ENCODE data around the gene MFSD11.
A peak's percentile ranks its signal among the peaks of the same experiment; 100 is the strongest.
"Not testable (repeated sequence)": the region's sequence is repeated elsewhere in the genome, so short reads cannot be mapped to it uniquely, and the experiment has no call there.

The MFSD11 gene

DNA sequence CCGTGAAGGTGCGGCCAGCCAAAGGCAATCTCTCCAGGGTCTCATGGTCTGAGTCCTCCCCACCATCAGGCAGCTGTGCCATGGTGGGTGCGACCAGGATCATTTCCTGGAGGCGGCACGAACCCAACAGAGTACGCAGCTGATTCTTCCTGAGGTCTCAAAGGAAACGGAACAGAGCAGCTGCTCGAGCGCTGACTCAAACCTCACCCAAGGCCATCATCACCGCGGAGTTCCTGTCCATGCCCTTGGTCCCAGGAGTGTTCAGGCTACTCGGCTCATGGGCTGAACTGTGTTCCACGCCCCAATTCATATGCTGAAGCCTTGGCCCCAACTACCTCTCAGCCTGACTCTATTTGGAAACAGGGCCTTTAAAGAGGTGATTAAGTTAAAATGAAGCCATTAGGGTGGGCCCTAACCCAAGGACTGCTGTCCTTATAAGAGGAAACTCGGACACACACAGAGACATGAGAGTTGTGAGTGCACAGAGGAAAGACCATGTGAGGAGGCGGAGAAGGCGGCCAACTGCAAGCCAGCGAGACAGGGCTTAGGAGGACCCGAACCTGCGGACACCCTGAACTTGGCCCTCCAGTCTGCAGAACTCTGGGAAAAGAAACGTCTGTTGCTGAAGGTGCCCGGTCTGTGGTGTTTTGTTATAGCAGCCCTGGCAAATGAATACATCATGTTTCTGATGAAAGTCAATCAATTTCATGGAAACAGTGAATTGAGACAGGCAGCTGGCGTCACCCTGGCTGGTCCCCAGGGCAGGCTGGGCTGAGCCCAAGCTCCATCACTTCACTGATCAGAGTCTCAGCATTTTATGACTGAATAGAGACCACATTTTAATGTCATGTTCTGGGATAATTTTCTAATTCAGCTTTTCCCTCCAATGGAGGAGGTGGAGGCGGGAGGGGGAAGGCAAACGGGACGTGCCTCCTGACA, 40.9 kb upstream of the MFSD11 start:
- no peak for DNase-seq (ENCODE audit: low spot score)
- TF ChIP-seq, protein P1, sequence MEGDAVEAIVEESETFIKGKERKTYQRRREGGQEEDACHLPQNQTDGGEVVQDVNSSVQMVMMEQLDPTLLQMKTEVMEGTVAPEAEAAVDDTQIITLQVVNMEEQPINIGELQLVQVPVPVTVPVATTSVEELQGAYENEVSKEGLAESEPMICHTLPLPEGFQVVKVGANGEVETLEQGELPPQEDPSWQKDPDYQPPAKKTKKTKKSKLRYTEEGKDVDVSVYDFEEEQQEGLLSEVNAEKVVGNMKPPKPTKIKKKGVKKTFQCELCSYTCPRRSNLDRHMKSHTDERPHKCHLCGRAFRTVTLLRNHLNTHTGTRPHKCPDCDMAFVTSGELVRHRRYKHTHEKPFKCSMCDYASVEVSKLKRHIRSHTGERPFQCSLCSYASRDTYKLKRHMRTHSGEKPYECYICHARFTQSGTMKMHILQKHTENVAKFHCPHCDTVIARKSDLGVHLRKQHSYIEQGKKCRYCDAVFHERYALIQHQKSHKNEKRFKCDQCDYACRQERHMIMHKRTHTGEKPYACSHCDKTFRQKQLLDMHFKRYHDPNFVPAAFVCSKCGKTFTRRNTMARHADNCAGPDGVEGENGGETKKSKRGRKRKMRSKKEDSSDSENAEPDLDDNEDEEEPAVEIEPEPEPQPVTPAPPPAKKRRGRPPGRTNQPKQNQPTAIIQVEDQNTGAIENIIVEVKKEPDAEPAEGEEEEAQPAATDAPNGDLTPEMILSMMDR (IDR thresholded peaks at IDR 0.05), result no peak

DNA sequence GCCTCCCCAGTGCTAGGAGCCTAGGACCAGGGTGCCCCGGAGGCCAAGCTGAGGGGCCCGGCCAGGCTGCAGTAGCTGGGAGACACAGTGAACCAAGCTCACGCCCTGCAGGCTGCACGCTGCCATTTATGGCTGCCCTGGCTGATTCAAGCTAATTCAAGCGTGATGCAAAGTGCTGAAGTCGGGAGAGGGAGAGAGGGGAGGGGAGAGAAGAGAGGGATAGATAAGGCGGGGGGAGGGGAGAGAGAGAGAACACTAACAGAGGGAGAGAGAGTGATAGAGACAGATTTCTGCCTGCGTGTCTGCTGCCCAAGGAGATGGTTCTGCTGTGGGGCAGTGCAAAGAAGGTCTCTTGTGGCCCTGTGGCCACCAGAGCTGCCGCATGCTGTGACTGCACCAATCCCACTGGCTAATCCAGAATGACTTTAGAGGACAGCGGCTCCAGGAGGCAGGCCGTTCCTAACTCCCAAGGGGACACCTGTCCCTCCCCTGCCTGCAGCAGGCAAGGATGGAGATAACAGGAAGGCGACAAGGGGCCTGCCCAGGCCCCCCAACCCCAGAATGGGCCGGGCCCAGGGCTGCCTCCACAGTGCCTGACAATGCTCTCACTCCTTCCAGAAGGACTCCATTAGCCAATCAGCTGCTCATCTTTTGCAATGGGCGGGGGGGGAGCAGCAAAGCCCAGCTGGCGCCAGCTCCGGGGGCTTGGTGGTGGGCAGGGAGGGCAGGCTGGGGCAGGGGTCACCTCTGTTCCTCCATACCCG, 40.0 kb upstream of the MFSD11 start:
- DNase-seq (ENCODE audit: low spot score), result no peak

More for the DNA sequence above, 40.9 kb upstream of the MFSD11 start:
- H3K4me3 ChIP-seq, result peak overlapping the region; percentile 44
- peak overlapping the region; percentile 67 to 92 for H3K27ac ChIP-seq

DNA sequence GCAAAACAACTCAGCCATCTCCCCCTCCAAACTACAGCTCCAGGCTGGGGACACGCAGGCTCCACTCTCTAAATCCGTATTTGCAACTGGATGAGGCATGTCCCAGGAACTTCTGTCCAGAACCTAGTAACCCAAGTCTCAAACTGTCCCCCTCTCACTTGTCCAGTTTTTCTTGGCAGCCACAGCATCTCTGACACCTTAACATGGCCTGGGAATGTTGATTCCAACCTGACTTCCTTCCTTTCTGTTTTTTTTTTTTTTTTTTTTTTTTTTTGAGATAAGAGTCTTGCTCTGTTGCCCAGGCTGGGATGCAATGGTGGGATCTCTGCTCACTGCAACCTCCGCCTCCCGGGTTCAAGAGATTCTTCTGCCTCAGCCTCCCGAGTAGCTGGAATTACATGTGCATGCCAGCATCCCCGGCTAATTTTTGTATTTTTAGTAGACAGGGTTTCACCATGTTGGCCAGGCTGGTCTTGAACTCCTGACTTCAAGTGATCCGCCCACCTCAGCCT, 39.4 kb upstream of the MFSD11 start:
- H3K4me3 ChIP-seq, result peak overlapping the region; percentile 44
- peak overlapping the region; percentile 67 to 92 for H3K27ac ChIP-seq
- DNase-seq (ENCODE audit: low spot score), result not testable (repeated sequence)

More for the DNA sequence above, 40.0 kb upstream of the MFSD11 start:
- H3K27ac ChIP-seq, result peak overlapping the region; percentile 67 to 92
- H3K4me3 ChIP-seq, result peak overlapping the region; percentile 44
- TF ChIP-seq, protein P1 (IDR thresholded peaks at IDR 0.05), result no peak

DNA sequence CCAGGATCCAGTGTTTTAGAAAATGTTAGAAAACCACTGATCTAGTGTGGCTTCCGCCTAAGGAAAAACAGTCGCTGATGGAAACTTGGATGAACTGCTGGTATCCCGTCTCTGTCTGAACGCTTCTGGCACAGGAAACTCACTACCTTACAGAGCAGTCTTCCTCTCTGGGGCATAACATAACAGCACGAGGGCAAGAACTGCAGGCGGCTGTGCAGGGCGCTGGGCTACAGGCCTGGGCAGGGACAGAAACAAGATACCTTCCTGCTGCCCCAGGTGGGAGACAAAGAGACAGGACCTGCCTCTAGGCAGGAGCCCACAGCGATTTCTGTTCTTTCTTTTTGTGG, 37.7 kb upstream of the MFSD11 start:
- no peak for DNase-seq (ENCODE audit: low spot score)
- peak overlapping the region; percentile 76 to 92 for H3K27ac ChIP-seq
- TF ChIP-seq, protein P1 (IDR thresholded peaks at IDR 0.05), result no peak
- peak overlapping the region; percentile 62 for H3K4me3 ChIP-seq

DNA sequence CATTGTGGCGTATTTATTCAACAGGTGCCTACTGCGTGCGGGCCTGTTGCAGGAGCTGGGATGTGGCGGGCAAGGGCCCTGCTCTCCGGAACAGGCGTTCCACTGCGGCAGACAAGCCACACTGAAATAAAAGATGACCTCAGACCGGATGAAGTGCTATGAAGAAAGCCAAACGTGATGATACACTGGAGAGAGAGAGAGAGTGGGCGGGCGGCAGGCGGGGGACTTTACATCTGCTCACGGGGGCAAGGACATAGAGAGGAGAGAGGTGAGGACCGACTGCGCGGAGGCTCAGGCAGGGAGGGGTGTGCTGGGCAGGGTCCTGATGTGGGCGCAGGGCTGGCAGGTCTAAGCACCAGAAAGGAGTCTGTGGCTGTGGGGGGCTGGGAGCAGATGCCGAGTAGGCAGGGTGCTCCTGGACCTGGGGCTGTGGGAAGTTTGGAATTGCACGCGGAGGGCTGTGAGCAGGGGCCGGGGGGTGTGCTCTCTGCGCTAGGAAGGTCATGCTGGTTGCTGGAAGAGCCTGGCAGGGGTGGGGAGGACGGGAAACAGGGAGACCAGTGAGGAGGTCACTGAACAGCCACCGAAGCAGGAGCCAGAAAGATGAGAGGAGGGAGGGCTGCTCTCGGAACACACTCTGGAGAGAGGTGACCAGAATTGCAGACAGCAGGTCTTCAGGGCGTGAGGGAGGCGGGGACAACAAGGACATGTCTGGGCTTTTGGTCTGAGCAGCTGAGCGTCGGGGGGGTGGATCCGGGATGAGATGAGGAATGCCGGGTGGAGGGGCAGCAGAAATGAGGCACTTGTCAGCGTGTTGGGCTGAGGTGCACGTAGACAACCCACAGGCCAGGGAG, 37.1 kb upstream of the MFSD11 start:
- TF ChIP-seq, protein P1 (IDR thresholded peaks at IDR 0.05), result no peak
- Histone ChIP-seq H3K4me3 (peak overlapping the region; percentile 62), H3K27ac (peak overlapping the region; percentile 76 to 92)
- DNase-seq (ENCODE audit: low spot score), result no peak

DNA sequence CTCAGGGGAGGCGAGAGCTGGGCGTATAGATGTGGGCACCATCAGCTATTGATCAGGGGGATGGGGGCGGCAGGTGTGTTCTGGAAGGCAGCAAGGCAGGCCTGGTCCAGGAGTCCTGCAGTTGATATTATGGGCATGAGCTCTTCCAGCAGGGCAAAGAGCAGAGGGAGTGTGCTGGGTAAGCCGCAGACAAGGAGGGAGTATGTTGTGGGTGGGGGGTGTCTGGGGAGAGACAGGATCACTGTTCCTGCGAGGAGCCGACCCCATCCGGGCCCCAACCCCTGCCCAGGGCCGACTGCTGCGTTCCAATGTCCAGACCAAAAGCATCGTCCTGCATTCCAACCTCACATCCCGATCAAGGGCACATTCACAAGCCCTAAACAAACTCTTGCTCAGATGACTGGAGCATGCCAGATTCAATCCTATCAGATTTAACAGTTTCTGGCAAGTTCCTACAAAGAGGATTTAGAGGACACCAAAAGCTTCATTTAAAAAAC, 36.4 kb upstream of the MFSD11 start:
- peak overlapping the region; percentile 76 to 92 for H3K27ac ChIP-seq
- H3K4me3 ChIP-seq, result peak overlapping the region; percentile 62

More for the DNA sequence above, 36.4 kb upstream of the MFSD11 start:
- TF ChIP-seq, protein P1 (IDR thresholded peaks at IDR 0.05), result no peak
- no peak for DNase-seq (ENCODE audit: low spot score)

Measured in coronary artery (tissue), 2 donors.